NCI-H510A treated with DMSO at 0.1 percent for 48 hours (cell line): ENCODE data around the gene FAM177A1.
"Not testable (repeated sequence)": the region's sequence is repeated elsewhere in the genome, so short reads cannot be mapped to it uniquely, and the experiment has no call there.

Experiments used
- DNase-seq: peaks from one replicate; lab custom pipeline; 2025; lab: John Stamatoyannopoulos, UW

Gene FAM177A1, protein sequence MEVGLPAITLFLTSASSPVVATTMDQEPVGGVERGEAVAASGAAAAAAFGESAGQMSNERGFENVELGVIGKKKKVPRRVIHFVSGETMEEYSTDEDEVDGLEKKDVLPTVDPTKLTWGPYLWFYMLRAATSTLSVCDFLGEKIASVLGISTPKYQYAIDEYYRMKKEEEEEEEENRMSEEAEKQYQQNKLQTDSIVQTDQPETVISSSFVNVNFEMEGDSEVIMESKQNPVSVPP

DNA sequence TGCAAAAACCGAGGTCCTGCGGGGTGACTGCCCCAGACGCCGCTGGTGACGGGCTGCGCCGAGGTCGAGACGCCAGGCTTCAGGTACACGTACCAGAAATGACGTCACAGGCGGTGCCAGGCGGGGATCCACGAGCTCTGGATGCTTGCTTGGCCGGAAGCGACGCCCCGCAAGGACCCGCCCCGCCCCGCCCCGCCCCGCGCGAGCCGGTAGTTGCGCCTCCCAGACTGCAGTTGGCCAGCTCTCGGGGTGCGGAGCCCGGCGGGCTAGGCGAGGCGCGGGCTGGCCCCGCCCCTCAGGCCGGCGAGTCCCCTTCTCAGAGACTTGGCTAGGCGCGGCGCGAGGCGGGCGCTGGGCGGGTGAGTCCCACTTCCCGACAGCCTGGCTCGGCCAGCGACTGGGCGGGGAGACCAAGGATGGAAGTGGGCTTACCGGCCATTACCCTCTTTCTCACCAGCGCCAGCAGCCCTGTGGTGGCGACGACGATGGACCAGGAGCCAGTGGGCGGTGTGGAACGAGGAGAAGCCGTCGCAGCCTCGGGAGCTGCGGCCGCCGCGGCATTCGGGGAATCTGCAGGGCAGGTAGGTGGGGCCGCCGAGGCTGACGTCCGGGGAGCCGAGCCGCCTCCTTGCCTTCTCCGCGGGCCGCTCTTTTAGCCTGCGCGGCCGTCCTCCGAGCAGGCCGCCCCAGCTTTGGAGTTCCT, at the start of gene FAM177A1:
Gene FAM177A1 (plus strand): TSS at position 225 of the 703 bp plus-strand sequence. CDS start 192 bp downstream, at position 417.
- peak; percentile 99 for DNase-seq

DNA sequence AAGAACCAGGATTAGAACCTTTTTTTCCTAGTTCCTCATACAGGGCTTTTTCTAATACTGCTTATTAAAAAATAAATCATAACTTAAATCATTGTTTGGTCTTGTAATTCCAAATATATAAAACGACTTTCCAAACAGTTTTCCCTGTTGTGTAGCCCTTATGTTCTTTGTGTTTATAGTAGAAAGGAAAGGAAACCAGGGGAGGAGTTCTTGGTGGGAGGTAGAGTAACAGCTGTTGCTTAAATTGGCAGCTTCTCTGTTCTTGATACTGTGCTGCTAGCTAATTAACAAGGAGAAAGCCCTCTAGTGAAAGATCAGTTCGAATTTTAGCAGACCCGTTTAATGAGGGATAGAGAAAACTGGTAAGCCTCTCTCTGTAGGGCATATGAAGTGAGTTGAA, 48.3 kb upstream of the FAM177A1 start:
- DNase-seq: no peak

DNA sequence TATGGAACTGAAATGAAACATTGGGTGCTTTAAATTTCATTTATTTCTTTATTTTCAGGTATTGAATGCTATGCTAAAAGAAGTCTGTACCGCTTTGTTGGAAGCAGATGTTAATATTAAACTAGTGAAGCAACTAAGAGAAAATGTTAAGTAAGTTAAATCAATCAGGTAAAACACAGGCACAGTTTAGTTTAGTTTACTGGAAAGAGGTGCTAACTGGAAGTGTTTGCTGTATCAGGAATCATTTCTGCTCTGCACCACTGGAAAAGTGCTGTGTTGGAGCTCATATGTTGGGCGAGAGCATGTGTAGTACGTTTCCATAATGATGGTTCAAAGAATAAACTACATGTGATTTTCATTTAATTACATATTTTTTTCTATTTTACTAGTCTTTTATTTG, 46.6 kb upstream of the FAM177A1 start:
- no peak for DNase-seq

DNA sequence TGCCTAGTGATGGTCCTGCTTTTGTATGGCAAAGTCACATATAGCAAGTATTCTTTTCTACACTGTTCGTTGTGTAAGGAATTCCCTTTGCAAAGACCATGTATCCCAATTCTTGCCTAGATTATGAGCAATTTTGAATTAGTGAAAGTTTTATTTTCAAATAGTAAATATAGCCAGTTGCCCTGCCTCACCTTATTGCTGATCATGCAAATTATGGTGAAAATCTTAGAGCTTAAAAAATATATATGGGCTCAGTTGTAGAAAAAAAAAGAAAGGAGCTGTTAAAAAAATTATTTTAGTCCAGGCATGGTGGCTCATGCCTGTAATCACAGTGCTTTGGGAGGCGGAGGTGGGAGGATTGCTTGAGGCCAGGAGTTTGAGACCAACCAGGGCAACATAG, 44.5 kb upstream of the FAM177A1 start:
- DNase-seq: no peak

DNA sequence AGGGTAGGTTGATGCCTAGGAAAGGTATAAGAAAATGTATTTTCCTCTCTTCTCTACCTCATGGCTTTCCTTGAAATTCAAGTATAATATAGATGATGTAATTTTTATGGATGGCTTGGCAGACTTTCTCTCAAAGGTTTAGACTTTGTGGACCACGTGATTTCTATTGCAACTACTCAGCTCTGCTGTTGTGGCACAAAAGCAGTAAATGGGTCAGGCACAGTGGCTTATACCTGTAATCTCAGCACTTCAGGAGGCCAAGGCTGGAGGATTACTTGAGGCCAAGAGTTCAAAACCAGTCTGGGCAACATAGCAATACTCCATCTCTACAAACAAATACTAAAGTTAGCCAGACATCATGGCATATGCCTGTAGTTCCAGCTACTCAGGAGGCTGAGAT, 41.2 kb upstream of the FAM177A1 start:
- DNase-seq: no peak

DNA sequence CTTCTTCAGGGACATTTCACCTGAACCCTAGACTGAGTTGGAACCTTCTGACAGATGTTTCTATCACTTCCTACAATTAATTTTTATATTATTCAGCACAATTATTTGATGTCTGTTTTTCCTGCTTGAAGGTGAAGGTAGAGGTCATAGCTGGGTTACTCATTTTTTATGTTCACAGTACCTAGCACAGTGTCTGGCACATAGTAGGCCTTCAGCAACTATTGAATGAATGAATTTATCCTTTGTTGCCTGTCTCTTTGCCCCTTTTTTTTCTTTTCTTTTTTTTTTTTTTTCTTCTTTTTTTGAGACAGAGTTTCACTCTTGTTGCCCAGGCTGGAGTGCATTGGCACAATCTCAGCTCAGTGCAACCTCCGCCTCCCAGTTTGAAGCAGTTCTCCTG, 29.5 kb upstream of the FAM177A1 start:
- DNase-seq: no peak

DNA sequence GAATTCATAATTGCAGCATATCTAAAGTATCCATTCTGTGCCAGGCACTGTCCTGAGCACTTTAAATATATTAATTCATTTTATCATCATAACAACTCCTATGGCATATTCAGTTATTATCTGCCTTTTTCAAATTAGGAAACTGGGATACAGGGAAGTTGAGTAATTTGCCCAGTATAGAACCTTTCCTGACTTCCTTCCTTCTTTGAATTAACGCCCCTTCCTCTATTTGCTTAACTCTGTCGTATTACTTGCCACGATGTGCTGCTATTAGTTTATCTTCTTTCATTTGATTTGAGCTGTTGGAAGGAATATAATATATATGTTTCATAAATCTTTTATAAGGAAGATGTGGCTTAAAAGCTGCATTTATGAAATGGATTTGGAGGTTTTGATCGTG, 25.4 kb upstream of the FAM177A1 start:
- DNase-seq: no peak

DNA sequence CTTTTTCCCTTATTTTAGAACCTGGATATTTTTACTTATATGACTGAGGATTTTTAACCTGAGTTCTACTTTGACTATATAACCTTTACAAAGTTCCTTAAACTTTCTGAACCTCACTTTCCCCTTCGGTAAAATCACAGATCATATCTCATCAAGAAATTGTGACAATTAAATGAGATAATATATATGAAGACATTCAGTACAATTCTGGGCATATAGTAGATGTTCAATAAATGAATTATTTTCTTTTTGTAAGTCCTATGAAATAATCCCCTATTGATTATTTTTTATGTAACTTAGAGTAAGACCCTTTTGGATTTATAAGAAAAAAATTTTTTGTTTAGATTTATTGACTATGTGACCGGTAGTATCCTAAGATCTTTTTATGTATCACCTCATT, 17.6 kb upstream of the FAM177A1 start:
- DNase-seq: no peak

DNA sequence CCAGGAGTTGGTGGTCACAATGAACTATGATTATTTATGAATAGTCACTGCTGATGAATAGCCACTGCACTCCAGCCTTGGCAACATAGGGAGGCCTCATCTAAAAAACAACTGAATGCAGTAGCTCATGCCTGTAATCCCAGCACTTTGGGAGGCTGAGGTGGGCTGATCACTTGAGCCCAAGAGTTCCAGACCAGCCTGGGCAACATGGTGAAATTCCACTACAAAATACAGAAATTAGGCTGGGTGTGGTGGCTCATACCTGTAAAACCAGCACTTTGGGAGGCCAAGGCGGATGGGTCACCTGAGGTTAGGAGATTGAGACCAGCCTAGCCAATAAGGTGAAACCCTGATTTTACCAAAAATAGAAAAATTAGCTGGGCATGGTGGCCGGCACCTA, 13.5 kb upstream of the FAM177A1 start:
- DNase-seq: no peak

DNA sequence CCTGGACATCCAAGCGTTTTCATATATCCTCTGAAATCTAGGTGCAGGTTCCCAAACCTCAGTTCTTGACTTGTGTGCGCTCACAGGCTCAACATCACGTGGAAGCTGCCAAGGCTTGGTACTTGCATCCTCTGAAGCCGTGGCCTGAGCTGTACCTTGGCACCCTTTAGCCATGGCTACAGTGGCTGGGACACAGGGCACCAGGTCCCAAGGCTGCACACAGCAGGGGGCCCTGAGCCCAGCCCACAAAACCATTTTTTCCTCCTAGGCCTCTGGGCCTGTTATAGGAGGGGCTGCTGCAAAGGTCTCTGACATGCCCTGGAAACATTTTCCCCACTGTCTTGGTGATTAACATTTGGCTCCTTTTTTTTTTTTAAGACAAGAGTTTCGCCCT, 11.6 kb upstream of the FAM177A1 start:
- no peak for DNase-seq

DNA sequence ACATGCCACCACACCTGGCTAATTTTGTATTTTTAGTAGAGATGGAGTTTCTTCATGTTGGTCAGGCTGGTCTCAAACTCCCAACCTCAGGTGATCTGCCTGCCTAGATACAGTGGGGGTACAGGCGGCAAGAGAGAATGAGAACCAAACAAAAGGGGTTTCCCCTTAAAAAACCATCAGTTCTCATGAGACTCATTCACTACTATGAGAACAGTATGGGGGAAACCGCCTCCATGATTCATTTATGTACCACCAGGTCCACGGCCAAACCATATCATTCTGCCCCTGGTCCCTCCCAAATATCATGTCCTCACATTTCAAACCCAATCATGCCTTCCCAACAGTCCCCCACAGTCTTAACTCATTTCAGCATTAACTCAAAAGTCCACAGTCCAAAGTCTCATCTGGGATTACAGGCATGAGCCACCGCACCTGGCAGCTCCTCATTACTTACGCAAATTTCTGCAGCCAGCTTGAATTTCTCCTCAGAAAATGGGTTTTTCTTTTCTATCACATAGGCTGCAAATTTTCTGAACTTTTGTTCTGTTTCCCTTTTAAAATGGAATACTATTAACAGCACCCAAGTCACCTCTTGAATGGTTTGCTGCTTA, 11.0 kb upstream of the FAM177A1 start:
- DNase-seq: not testable (repeated sequence)

DNA sequence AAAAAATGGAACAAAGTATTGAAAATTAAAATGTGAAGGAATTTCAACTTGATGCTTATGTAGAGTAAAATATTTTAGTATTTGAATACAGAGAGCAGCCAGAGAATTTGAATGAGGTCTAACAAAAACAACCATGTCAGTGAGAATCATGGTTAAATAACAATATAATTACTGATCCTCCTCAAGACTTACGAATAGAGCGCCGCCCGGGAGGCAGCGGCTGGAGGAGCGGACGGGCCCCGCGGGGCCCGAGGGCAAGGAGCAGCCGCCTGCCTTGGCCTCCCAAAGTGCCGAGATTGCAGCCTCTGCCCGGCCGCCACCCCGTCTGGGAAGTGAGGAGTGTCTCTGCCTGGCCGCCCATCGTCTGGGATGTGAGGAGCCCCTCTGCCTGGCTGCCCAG, 7.8 kb upstream of the FAM177A1 start:
- not testable (repeated sequence) for DNase-seq

DNA sequence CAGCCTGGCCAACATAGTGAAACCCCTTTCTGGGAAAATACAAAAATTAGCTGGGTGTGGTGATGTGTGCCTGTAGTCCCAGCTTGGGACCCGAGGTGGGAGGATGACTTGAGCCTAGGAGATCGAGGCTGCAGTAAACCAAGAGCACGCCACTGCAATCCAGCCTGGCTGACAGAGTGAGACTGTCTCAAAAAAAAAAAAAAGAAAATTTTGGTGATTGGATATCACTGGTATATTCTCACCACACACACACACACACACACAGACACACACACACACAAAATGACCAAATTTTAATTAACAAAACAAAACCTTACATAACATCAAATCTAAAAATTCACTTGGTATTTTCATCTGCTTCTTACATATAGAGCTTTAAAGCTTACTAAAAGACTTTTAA, 3.4 kb upstream of the FAM177A1 start:
- DNase-seq: no peak

DNA sequence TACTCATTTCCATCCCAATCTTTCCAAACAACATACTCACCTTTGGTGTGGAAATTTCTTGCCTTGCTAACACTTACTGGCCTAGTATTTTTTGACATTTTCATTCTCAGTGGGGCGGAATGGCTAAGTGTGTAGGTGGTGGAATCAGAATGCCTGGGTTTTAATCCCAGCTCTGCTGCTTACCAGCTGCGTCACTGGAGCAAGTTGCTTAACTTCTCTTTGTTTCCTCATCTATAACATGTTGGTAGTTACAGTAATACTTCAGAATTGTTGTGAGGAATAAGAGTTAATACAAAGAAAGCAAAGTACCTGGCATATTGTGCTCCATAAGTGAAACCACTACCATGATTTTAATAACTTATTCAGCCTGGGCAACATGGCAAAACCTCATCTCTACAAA, 3.0 kb upstream of the FAM177A1 start:
- DNase-seq: no peak

DNA sequence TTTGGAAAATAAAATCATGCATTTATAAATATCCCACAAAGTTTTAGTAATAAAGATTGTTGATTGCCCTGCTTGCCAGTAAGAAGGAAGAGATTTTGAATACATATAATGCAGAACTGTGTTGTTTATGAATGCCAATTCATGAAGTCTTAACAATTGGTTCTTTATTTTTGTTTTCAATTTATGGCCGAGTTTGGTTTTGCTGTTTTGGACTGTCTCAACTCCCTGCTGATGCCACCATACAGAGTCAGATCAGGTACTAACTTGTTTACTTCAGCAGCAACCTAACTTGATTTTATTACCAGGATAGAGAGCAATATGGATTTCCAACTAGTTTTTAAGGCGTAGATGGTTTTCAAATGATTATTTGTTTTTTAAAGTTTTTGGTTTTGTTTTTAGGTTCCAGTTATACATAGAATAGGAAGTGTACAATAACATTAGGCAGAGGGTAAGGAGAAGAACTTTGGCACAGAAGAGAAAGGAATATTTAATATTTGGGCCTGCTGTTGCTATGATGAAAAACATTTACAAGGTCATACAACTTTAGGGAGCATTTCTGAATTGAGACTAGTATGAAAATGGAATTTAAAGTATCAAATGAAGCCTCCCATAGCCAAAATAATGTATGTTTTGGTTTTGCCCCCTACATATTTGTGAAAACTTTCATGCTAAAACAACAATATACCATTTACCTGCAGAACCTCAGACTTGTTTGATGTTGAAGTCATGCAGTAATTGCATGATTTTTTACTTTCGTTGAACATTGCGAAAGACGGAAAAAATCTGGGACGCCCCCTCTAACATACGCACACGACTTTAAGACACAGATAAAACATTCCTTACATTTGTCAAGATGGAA, 904 bp upstream of the FAM177A1 start:
- DNase-seq: no peak

DNA sequence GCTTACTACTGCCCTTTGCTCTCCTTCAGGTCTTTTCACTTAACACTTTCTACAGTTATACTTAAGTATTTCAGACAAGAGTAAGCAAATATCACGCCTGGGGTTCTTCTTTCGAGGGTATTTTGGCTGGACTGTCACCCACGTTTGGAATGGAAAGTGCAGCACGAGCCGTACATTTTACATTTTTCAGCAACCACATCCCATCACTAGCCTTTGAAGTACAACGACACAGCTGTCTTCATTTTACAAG, 349 bp upstream of the FAM177A1 start:
- DNase-seq: peak; percentile 58

DNA sequence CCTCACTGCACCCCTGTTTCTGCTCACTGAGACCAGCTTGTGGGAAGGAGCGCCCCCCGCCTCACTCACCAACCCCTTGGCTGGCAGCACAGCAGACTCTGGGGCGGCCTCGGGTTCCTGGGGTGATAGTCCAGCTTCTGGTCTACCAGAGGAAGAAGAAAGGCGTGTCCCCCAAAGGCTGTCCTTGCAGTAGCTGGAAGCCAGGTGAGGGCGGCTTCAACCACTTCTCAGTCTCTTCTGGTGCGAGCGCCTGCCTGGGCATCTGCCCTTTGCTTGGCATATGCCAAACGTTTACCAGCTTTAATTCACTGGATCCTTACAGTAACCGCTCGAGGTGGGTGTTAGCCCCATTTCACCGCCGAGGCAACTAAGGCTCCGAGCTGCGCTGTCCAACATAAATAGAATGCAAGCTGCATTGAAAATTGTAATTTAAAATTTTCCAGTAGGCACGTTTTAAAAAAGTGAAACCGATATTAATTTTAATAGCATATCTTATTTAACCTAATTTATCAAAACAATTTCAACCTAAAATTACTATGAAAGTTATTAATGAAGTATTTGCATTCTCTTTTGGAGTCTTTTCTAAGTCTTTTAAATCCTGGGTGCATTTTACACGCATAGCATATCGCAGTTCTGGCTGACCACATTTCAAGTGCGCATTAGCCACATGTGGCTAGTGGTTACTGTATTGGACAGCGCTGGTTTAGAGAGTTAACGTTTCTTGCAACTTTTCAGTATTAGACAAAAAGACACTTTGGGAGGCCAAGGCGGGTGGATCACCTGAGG, 872 bp downstream of the FAM177A1 start:
- peak; percentile 70 for DNase-seq

DNA sequence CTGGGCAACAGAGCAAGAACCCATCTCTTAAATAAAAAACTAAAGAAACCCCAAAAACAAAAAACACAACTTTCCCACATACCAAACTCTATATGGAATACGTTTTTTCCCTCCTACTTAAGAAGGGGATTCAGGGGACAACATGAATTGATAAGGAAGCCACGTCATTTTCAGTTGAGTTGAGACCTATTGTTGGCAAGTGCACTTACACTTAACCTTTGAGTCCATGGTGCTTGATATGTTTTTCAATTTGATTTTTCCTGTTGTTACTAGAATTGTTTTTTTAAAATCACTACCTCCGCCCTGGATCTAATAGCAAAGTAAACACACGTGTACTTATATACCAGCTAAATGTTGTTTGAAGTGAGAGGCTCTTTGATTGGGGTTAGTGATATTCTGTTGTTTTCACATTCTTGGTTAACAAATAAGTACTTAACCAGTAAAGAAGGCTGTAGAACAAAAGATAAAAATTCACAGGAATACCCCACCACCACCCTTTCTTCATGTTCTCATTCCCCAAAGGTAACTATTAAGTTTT, 2.0 kb downstream of the FAM177A1 start:
- peak; percentile 48 for DNase-seq

DNA sequence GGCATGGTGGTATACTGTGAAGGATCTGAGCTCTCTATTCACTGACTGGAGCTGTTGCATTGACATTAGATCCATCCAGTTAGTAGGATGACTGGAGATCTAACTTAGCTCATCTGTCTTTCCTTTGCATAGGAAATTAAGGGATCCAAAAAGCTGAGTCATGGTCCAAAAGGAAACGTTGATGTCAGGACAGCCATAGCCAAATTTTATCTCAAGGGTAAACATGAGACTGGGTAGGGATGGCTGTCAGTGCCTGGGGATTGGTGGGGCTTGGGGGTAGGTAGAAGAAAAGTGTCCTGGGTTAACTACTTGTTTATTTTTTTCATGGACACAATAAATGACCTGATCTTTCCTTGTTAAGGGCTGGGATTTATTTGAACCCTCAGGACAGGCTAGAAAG, 4.6 kb downstream of the FAM177A1 start:
- no peak for DNase-seq

DNA sequence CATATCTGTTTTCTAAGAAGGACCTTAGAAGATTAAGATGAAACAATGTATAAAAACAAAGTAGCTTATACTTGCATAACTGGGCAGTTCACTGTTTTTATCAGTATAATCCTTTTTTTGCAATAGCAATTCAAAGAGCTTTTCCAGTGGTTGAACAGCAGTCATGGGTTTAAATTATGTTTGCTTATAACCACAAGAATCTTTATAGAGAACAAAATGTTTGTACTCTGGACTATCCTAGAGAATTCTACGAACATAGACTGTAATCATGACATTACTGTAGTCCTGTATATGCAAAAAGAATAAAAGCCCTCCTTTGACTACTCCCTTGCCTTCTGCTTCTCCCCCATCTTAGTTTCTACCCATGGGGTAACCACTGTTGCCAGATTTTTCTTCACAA, 5.7 kb downstream of the FAM177A1 start:
- no peak for DNase-seq

DNA sequence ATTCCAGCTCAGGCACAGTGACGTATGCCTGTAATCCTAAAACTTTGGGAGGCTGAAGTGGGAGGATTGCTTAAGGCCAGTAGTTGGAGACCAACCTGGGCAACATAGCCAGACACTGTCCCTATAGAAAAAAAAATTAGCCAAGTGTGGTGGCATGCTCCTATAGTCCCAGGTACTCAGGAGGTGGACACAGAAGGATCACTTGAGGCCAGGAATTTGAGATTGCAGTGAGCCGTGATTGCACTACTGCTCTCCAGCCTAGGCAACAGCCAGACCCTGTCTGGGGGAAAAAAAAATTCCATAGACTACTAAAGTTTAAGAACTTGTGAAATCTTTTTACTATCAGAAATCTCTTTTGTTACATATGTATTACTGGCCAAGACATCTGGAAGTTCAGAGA, 6.6 kb downstream of the FAM177A1 start:
- DNase-seq: no peak
